Fibroblast of villous mesenchyme (primary cell): ENCODE measurements around the gene OSBPL9. TPM values are rescaled to one million over a fixed set of nuclear protein-coding genes. Genes with fewer than 3 reads are reported as not detected.

ENCODE experiments used
- DNase-seq: peaks from one replicate; pipeline ENCODE4 v3.0.0-alpha.2; 2010; ENCODE audit warnings: low read depth
- H3K4me3 ChIP-seq: 2 replicates; pipeline ENCODE4 v1.5.1; 2011; ENCODE audit warnings: low read depth, mild to moderate bottlenecking, low read length
- total RNA-seq: library from RNA; depleted of rRNA; stranded (reverse); fragments of >200 nt; gene quantifications from 2 replicates; pipeline ENCODE4 v1.2.3, GENCODE V29; 2012
- TF ChIP-seq, protein P1 (sequence below): IDR thresholded peaks from 2 replicates; pipeline ENCODE4 v1.5.1; 2012; ENCODE audit warnings: low read depth, mild to moderate bottlenecking, low read length; ENCODE audit not compliant: insufficient read depth

Gene OSBPL9
- total RNA-seq, 1 donor, result 103 TPM

DNA sequence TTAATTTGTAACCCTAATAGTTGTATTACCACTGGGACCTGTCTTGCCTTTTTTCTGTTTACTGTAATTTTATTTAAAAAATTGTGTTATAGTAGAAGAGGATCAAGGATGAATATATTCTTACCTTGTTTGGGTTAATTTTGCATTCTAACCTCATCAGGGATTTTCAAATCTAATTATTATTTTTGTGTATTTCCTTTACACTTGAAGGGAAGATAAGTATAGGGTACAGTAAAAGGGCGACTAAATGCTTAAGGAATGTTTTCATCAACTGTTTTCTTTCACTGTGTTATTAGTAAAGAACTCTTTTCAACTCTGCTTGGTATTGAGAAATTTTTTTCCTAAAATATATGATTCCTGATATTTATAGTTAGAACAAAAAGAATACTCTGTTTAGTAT lies 33.3 kb downstream of the OSBPL9 start:
- H3K4me3 ChIP-seq, result no peak overlapping the region
- TF ChIP-seq, protein P1, sequence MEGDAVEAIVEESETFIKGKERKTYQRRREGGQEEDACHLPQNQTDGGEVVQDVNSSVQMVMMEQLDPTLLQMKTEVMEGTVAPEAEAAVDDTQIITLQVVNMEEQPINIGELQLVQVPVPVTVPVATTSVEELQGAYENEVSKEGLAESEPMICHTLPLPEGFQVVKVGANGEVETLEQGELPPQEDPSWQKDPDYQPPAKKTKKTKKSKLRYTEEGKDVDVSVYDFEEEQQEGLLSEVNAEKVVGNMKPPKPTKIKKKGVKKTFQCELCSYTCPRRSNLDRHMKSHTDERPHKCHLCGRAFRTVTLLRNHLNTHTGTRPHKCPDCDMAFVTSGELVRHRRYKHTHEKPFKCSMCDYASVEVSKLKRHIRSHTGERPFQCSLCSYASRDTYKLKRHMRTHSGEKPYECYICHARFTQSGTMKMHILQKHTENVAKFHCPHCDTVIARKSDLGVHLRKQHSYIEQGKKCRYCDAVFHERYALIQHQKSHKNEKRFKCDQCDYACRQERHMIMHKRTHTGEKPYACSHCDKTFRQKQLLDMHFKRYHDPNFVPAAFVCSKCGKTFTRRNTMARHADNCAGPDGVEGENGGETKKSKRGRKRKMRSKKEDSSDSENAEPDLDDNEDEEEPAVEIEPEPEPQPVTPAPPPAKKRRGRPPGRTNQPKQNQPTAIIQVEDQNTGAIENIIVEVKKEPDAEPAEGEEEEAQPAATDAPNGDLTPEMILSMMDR, result no peak
- DNase-seq, result no peak

GRCh38 chr1:51651552-51651942 lies 34.7 kb downstream of the OSBPL9 start:
- H3K4me3 ChIP-seq, result no peak overlapping the region
- DNase-seq, result no peak
- TF ChIP-seq, protein P1, result no peak

DNA sequence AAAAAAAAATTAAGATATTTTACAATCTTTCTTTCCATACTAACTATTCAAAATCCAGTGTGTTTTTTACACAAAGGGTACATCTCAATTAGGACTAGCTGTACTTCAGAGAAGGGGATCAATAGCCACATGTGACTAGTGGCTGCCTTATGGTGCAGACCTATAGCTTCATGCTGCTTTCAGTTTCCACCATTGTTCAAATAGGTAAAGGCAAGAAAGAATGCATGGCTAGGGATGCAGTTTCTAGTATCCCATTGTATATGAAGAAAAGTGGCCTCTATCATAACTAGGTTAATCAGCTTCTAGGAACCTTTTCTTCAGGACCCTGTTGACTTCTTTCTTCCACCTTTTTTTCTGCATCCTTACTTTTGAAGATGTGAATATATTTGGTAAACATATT lies 35.7 kb downstream of the OSBPL9 start:
- DNase-seq, result no peak

DNA sequence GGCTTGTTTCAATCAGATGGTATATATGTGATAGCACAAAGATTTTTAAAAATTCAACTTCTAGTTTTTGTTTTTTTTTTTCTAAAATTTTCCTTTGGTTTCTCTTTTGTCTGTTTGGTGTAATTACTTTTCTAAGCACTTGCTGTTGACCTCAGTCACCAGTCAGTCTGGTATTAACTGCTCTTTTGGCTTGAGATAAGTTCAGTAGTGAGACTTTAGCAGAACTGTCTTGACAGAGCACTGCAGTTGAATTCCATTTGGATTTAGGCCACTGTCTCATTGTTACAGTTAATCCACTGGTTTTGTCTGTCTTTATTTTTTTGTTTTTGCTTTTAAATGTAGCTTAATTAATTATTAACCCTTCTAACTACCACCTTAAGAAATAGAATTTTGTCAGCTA lies 36.2 kb downstream of the OSBPL9 start:
- TF ChIP-seq, protein P1, result no peak
- H3K4me3 ChIP-seq, result no peak overlapping the region
- DNase-seq, result no peak

More for the DNA sequence above, 35.7 kb downstream of the OSBPL9 start:
- TF ChIP-seq, protein P1, result no peak
- H3K4me3 ChIP-seq, result no peak overlapping the region

GRCh38 chr1:51654000-51654399 lies 37.1 kb downstream of the OSBPL9 start:
- DNase-seq, result no peak
- TF ChIP-seq, protein P1, result no peak
- H3K4me3 ChIP-seq, result no peak overlapping the region

- DNase-seq, result no peak
- TF ChIP-seq, protein P1, result no peak
- no peak overlapping the region for H3K4me3 ChIP-seq
These were observed 39.5 kb downstream of the OSBPL9 start for GRCh38 chr1:51656374-51656773.

DNA sequence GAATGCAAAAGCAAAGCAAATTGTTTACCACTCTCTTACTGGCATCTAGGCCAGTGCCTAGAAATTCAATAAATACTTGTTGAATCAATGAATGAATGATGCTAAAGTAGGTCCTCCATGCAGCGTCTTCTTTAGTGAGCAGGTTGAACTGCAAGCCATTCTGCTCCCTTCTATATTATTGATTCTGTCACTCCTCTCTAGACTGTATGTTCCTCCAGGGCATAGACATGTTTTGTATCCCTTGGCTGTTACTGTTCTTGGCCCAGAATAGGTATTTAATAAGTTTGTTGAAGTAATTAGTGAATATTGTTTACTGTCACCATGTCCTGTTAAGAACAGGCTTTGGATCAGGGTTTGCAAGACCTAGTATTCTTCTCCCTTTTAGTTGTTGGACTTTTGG lies 43.7 kb downstream of the OSBPL9 start:
- DNase-seq, result no peak
- TF ChIP-seq, protein P1, result no peak
- H3K4me3 ChIP-seq, result no peak overlapping the region
